Activated effector memory CD4-positive, alpha-beta T cell treated with anti-CD3 and anti-CD28 coated beads, Interleukin-2, amount 50 U/mL, for 16 hours (primary cell): ENCODE data around the gene FNDC8.
"Not testable (repeated sequence)": the region's sequence is repeated elsewhere in the genome, so short reads cannot be mapped to it uniquely, and the experiment has no call there.

Source experiments
- DNase-seq: peaks from one replicate; pipeline ENCODE4 v3.0.0-alpha.2; 2020

FNDC8 gene

GRCh38 chr17:35146214-35146833, 24.9 kb downstream of the FNDC8 start:
- DNase-seq: no peak

GRCh38 chr17:35147375-35147905, 26.0 kb downstream of the FNDC8 start, which contains the start of gene UNC45B:
UNC45B (plus strand) TSS chr17:35147817; CDS start chr17:35148264, 447 bp downstream.
- DNase-seq: no peak

- no peak for DNase-seq
Measured at GRCh38 chr17:35148144-35148543, 26.7 kb downstream of the FNDC8 start.

GRCh38 chr17:35149941-35150340, 28.5 kb downstream of the FNDC8 start:
- DNase-seq: no peak

GRCh38 chr17:35151080-35151479, 29.7 kb downstream of the FNDC8 start:
- DNase-seq: not testable (repeated sequence)

- DNase-seq: no peak
Measured at GRCh38 chr17:35152421-35153140, 31.2 kb downstream of the FNDC8 start.

- no peak for DNase-seq
Measured at GRCh38 chr17:35154196-35155165, 33.1 kb downstream of the FNDC8 start.

GRCh38 chr17:35155246-35155645, 33.8 kb downstream of the FNDC8 start:
- no peak for DNase-seq

GRCh38 chr17:35159940-35160339, 38.5 kb downstream of the FNDC8 start:
- DNase-seq: peak; percentile 14

- DNase-seq: peak; percentile 68
Measured at GRCh38 chr17:35160354-35161201, 39.2 kb downstream of the FNDC8 start.

- DNase-seq: peak; percentile 61
Measured at GRCh38 chr17:35161281-35161761, 39.9 kb downstream of the FNDC8 start.

GRCh38 chr17:35162755-35163154, 41.3 kb downstream of the FNDC8 start:
- DNase-seq: no peak

GRCh38 chr17:35163886-35164285, 42.5 kb downstream of the FNDC8 start:
- DNase-seq: no peak

- no peak for DNase-seq
Measured at GRCh38 chr17:35164716-35165115, 43.3 kb downstream of the FNDC8 start.

- DNase-seq: no peak
Measured at GRCh38 chr17:35166526-35166925, 45.1 kb downstream of the FNDC8 start.

- DNase-seq: no peak
Measured at GRCh38 chr17:35167046-35167445, 45.6 kb downstream of the FNDC8 start.

- no peak for DNase-seq
Measured at GRCh38 chr17:35167666-35168065, 46.3 kb downstream of the FNDC8 start.

GRCh38 chr17:35169835-35170363, 48.5 kb downstream of the FNDC8 start:
- DNase-seq: no peak

GRCh38 chr17:35170968-35171771, 49.8 kb downstream of the FNDC8 start:
- no peak for DNase-seq

GRCh38 chr17:35171834-35172233, 50.4 kb downstream of the FNDC8 start:
- DNase-seq: no peak

- DNase-seq: not testable (repeated sequence)
Measured at GRCh38 chr17:35172321-35172720, 50.9 kb downstream of the FNDC8 start.
